Progenitor cell of endocrine pancreas (in vitro differentiated cells): ENCODE results near the gene DDX4. TPM values are rescaled to one million over a fixed set of nuclear protein-coding genes. Genes with fewer than 3 reads are reported as not detected.
"Not testable (repeated sequence)": the region's sequence is repeated elsewhere in the genome, so short reads cannot be mapped to it uniquely, and the experiment has no call there.

Experiments
- DNase-seq: peaks from one replicate; pipeline ENCODE4 v3.0.0; 2021; ENCODE audit warnings: low spot score; ENCODE audit not compliant: unreplicated experiment
- H3K27ac Mint-ChIP-seq: 2 replicates; pipeline ENCODE4 v1.8.0; 2021; ENCODE audit warnings: mild to moderate bottlenecking, moderate library complexity, mixed read lengths
- H3K27me3 Mint-ChIP-seq: 2 replicates; pipeline ENCODE4 v1.8.0; 2021; ENCODE audit warnings: mixed read lengths
- H3K36me3 Mint-ChIP-seq: 2 replicates; pipeline ENCODE4 v1.8.0; 2022; ENCODE audit warnings: mixed read lengths; ENCODE audit not compliant: insufficient read depth
- H3K4me1 Mint-ChIP-seq: 2 replicates; pipeline ENCODE4 v1.8.0; 2021; ENCODE audit warnings: low read depth, mixed read lengths
- H3K4me3 Mint-ChIP-seq: 2 replicates; pipeline ENCODE4 v1.8.0; 2021; ENCODE audit warnings: low read depth, mild to moderate bottlenecking, moderate library complexity, mixed read lengths
- H3K9me3 Mint-ChIP-seq: 2 replicates; pipeline ENCODE4 v1.8.0; 2021; ENCODE audit warnings: low read depth, mixed read lengths
- total RNA-seq: library from RNA; stranded (reverse); gene quantifications from 2 replicates; pipeline ENCODE4 v1.2.1, GENCODE V29; 2021
- TF ChIP-seq, protein P1 (sequence below): fragments of 200-600 bp; sonication (generic); IDR thresholded peaks from one replicate; pipeline ENCODE4 v1.5.0; 2021; ENCODE audit warnings: antibody characterized with exemption, mild to moderate bottlenecking; ENCODE audit not compliant: unreplicated experiment

Gene DDX4
- total RNA-seq, 1 donor from 2014 or later, result not detected

DNA sequence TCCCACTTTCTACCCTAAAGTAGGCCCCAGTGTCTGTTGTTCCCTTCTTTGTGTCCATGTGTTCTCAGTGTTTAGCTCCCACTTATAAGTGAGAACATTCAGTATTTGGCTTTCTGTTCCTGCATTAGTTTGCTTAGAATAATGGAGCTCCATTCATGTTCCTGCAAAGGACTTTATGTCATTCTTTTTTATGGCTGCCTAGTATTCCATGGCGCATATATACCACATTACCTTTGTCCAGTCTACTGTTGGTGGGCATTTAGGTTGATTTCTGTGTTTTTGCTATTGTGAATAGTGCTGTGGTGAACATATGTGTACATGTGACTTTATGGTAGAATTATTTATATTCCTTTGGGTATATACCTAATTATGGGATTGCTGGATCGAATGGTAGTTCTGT lies 30.4 kb downstream of the DDX4 start:
- Mint-ChIP-seq H3K27ac (no peak overlapping the region), H3K4me1 (peaks cover 7% of the 10 kb centered on the region), H3K36me3 (no peaks in the 10 kb centered on the region), H3K9me3 (peaks cover 6% of the 10 kb centered on the region), H3K27me3 (no peaks in the 10 kb centered on the region), H3K4me3 (no peak overlapping the region)
- TF ChIP-seq, protein P1, sequence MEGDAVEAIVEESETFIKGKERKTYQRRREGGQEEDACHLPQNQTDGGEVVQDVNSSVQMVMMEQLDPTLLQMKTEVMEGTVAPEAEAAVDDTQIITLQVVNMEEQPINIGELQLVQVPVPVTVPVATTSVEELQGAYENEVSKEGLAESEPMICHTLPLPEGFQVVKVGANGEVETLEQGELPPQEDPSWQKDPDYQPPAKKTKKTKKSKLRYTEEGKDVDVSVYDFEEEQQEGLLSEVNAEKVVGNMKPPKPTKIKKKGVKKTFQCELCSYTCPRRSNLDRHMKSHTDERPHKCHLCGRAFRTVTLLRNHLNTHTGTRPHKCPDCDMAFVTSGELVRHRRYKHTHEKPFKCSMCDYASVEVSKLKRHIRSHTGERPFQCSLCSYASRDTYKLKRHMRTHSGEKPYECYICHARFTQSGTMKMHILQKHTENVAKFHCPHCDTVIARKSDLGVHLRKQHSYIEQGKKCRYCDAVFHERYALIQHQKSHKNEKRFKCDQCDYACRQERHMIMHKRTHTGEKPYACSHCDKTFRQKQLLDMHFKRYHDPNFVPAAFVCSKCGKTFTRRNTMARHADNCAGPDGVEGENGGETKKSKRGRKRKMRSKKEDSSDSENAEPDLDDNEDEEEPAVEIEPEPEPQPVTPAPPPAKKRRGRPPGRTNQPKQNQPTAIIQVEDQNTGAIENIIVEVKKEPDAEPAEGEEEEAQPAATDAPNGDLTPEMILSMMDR, result no peak
- no peak for DNase-seq

DNA sequence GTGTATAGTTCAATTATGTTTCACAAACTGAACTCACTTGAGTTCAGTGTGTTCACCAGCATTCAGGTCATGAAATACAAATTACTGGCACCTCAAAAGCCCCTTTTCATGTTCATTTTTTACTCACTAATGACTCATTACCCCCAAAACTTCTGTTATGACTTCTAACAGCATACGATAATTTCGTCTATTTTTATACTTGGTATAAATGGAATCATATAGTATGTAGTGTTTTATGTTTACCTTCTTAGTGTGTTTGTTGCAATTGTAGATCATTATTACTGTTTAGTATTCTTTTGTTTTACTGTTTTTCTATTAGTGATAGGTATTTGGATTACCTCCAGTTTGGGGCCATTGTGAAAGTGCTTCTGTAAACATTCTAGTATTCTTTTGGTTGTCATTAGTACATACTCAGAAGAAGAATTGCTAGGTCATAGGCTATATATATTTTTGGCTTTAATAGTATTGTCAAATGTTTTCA lies 33.4 kb downstream of the DDX4 start:
- H3K27me3 Mint-ChIP-seq, result no peaks in the 10 kb centered on the region
- no peak for DNase-seq
- H3K4me1 Mint-ChIP-seq, result peaks cover 6% of the 10 kb centered on the region
- H3K4me3 Mint-ChIP-seq, result no peak overlapping the region
- H3K27ac Mint-ChIP-seq, result no peak overlapping the region
- no peaks in the 10 kb centered on the region for H3K36me3 Mint-ChIP-seq
- H3K9me3 Mint-ChIP-seq, result peaks cover 6% of the 10 kb centered on the region
- TF ChIP-seq, protein P1, result no peak

GRCh38 chr5:55773057-55773456 lies 35.2 kb downstream of the DDX4 start:
- H3K9me3 Mint-ChIP-seq, result peaks cover 6% of the 10 kb centered on the region
- H3K4me3 Mint-ChIP-seq, result no peak overlapping the region
- TF ChIP-seq, protein P1, result no peak
- H3K27me3 Mint-ChIP-seq, result no peaks in the 10 kb centered on the region
- no peaks in the 10 kb centered on the region for H3K36me3 Mint-ChIP-seq
- peaks cover 5% of the 10 kb centered on the region for H3K4me1 Mint-ChIP-seq
- DNase-seq, result no peak
- no peak overlapping the region for H3K27ac Mint-ChIP-seq

- peaks cover 8% of the 10 kb centered on the region for H3K4me1 Mint-ChIP-seq
- no peak overlapping the region for H3K27ac Mint-ChIP-seq
- DNase-seq, result no peak
- TF ChIP-seq, protein P1, result no peak
- no peak overlapping the region for H3K4me3 Mint-ChIP-seq
- no peaks in the 10 kb centered on the region for H3K27me3 Mint-ChIP-seq
- H3K36me3 Mint-ChIP-seq, result no peaks in the 10 kb centered on the region
- no peaks in the 10 kb centered on the region for H3K9me3 Mint-ChIP-seq
Measured at GRCh38 chr5:55777332-55777731, 39.5 kb downstream of the DDX4 start.

DNA sequence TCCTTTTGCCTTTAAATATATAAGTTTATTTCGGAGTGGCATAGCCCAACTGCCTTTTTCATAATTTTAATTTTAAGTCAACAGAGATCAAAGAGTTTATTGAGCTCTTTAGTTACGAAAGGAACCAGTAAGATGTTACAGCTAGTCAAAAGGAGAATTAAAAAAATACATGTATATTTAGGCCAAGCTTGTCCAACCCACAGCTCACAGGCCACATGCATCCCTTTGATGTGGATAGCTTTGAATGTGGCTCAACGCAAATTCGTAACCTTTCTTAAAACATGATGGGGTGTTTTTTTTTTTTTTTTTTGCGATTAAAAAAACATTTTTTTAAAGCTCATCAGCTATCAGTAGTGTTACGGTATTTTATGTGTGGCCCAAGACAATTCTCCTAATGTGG lies 63.1 kb downstream of the DDX4 start:
- TF ChIP-seq, protein P1, result no peak
- no peaks in the 10 kb centered on the region for H3K4me1 Mint-ChIP-seq
- H3K27me3 Mint-ChIP-seq, result no peaks in the 10 kb centered on the region
- no peak overlapping the region for H3K27ac Mint-ChIP-seq
- no peaks in the 10 kb centered on the region for H3K36me3 Mint-ChIP-seq
- H3K9me3 Mint-ChIP-seq, result no peaks in the 10 kb centered on the region
- no peak overlapping the region for H3K4me3 Mint-ChIP-seq
- no peak for DNase-seq

DNA sequence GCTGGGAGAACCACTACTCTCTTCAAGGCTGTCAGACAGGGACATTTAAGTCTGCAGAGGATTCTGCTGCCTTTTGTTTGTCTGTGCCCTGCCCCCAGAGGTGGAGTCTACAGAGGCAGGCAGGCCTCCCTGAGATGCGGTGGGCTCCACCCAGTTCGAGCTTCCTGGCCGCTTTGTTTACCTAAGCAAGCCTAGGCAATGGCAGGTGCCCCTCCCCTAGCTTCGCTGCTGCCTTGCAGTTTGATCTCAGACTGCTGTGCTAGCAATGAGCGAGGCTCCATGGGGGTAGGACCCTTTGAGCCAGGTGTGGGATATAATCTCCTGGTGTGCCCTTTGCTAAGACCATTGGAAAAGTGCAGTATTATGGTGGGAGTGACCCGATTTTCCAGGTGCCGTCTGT lies 71.0 kb downstream of the DDX4 start:
- H3K27me3 Mint-ChIP-seq, H3K27ac Mint-ChIP-seq, DNase-seq, H3K36me3 Mint-ChIP-seq, H3K4me1 Mint-ChIP-seq, H3K4me3 Mint-ChIP-seq: not testable (repeated sequence)
- peaks cover 15% of the 10 kb centered on the region for H3K9me3 Mint-ChIP-seq

DNA sequence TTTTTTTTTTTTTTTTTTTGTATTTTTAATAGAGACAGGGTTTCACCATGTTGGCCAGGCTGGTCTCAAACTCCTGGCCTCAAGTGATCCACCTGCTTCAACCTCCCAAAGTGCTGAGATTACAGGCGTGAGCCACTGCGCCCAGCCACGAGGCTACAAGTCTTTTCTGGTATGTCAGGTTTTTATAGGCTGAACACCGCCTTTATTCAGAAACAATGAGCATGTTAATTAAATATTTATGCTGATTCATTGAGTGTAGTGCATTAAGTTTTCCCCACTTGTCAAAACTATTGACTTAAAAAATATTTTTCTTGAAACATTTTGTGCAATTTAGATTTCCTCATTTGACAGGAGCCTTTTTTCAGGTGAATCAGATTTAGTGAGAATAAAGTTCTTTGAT lies 78.1 kb downstream of the DDX4 start:
- not testable (repeated sequence) for H3K36me3 Mint-ChIP-seq, H3K9me3 Mint-ChIP-seq, H3K4me1 Mint-ChIP-seq, DNase-seq, H3K4me3 Mint-ChIP-seq, H3K27ac Mint-ChIP-seq
- H3K27me3 Mint-ChIP-seq, result peaks cover 16% of the 10 kb centered on the region
